Mononuclear cell (primary cell): ENCODE data around the gene GADD45A. TPM values are rescaled to one million over a fixed set of nuclear protein-coding genes. Genes with fewer than 3 reads are reported as not detected.

Source experiments
- H3K27me3 ChIP-seq: 2 replicates; pipeline ENCODE4 v1.6.0; 2011; ENCODE audit warnings: low read length, control low read depth; ENCODE audit not compliant: insufficient read depth
- H3K4me1 ChIP-seq: 2 replicates; pipeline ENCODE4 v1.5.1; 2011; ENCODE audit warnings: mild to moderate bottlenecking, low read length, control low read depth; ENCODE audit not compliant: insufficient read depth
- H3K4me3 ChIP-seq: 2 replicates; pipeline ENCODE4 v1.5.1; 2011; ENCODE audit warnings: mild to moderate bottlenecking, low read length, moderate library complexity
- H3K9me3 ChIP-seq: 2 replicates; pipeline ENCODE4 v1.5.1; 2011; ENCODE audit warnings: low read depth, mild to moderate bottlenecking, control low read depth, low read length
- total RNA-seq: library from RNA; depleted of rRNA; stranded (reverse); fragments of >200 nt; gene quantifications from one replicate; pipeline ENCODE4 v1.2.3, GENCODE V29; 2012

GADD45A gene, protein sequence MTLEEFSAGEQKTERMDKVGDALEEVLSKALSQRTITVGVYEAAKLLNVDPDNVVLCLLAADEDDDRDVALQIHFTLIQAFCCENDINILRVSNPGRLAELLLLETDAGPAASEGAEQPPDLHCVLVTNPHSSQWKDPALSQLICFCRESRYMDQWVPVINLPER
- total RNA-seq: 38.1 TPM

DNA sequence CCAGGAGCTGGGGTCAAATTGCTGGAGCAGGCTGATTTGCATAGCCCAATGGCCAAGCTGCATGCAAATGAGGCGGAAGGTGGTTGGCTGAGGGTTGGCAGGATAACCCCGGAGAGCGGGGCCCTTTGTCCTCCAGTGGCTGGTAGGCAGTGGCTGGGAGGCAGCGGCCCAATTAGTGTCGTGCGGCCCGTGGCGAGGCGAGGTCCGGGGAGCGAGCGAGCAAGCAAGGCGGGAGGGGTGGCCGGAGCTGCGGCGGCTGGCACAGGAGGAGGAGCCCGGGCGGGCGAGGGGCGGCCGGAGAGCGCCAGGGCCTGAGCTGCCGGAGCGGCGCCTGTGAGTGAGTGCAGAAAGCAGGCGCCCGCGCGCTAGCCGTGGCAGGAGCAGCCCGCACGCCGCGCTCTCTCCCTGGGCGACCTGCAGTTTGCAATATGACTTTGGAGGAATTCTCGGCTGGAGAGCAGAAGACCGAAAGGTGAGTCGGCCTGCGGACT, at the start of gene GADD45A:
TSS of gene GADD45A (plus strand) at position 135 of the 491 bp plus-strand sequence. CDS start at position 429, 294 bp downstream.
- H3K4me3 ChIP-seq: peak within 1 kb of the TSS; percentile 76
- H3K4me1 ChIP-seq: peaks cover 50% of the 10 kb centered on the region
- no peaks in the 10 kb centered on the region for H3K9me3 ChIP-seq
- H3K27me3 ChIP-seq: no peaks in the 10 kb centered on the region

DNA sequence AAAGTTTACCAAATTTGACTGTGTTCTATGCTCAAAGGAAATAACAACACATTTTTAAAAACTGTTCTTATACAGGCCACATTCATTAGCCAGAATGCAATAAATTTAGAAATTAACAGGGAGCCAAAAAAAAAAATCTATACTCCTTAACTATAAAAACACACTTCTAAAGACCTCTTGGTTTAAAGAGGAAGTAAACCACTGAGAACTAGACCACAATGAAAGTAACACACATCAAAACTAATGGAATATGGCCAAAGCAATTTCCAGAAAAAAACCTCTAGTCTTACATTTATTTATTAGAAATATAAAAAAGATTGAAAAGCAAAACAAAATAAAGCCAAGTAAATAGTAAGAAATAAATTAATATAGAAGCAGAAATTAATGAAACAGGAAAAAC, 48.9 kb upstream of the GADD45A start:
- Histone ChIP-seq H3K27me3 (no peaks in the 10 kb centered on the region), H3K9me3 (no peaks in the 10 kb centered on the region), H3K4me1 (peaks cover 20% of the 10 kb centered on the region), H3K4me3 (no peak overlapping the region)

GRCh38 chr1:67639361-67639760, 45.6 kb upstream of the GADD45A start:
- no peak overlapping the region for H3K4me3 ChIP-seq
- peaks cover 15% of the 10 kb centered on the region for H3K4me1 ChIP-seq
- no peaks in the 10 kb centered on the region for H3K27me3 ChIP-seq
- no peaks in the 10 kb centered on the region for H3K9me3 ChIP-seq

DNA sequence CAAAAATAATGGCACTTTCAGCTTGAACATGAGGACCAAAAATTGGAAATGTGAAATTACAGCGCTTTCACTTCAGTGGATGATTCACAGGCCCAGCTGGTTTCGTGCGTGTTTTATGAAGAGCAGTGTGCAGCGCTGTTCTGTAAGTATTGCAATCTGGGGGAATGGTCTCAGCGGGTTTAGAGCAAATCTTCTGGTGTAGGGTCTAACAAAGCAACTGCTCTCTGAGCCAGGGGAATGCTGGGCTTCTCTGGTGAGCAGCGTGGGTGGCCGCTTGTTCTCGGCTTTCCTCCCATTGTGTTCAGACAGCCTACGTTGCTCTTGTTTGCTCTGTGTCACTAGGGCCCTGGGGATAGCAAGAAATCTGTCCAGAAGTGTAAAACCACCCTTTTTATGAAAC, 42.4 kb upstream of the GADD45A start:
- Histone ChIP-seq H3K9me3 (no peaks in the 10 kb centered on the region), H3K27me3 (no peaks in the 10 kb centered on the region), H3K4me1 (no peaks in the 10 kb centered on the region), H3K4me3 (no peak overlapping the region)

- H3K9me3 ChIP-seq: no peaks in the 10 kb centered on the region
- H3K27me3 ChIP-seq: no peaks in the 10 kb centered on the region
- no peak overlapping the region for H3K4me3 ChIP-seq
- no peaks in the 10 kb centered on the region for H3K4me1 ChIP-seq
These were observed 40.4 kb upstream of the GADD45A start for GRCh38 chr1:67644566-67644965.

DNA sequence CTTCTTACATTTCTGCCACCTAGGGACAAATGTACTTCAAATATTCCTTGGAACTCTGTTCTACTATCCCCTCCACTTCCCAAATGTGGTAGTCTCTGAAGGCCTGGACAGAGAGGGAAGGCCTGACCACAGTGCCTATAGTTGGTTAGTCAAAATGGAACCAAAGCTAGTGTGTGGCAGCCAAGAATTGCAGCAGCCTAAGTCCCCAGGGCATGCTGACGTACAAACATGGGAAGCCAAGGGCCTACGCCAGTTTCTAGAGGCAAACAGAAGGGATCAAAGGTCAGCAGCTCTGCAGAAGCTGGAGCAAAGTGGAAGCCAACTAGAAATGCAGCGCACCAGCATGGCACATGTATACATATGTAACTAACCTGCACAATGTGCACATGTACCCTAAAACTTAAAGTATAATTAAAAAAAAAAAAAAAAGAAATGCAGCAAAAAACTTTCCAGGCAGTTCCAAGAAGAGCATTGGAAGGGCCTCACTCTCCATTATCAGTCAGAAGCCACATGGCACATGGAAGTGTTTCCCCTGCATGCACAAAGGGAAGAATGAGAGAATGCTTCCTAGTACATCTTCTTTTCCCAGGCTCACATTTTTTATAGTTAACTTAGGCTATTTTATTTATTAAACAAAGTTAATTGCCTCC, 39.4 kb upstream of the GADD45A start:
- Histone ChIP-seq H3K4me3 (no peak overlapping the region), H3K27me3 (no peaks in the 10 kb centered on the region), H3K4me1 (no peaks in the 10 kb centered on the region)

GRCh38 chr1:67646145-67647035, 38.6 kb upstream of the GADD45A start:
- Histone ChIP-seq H3K4me3 (no peak overlapping the region), H3K9me3 (no peaks in the 10 kb centered on the region), H3K27me3 (no peaks in the 10 kb centered on the region), H3K4me1 (no peaks in the 10 kb centered on the region)

More for the DNA sequence above, 39.4 kb upstream of the GADD45A start:
- no peaks in the 10 kb centered on the region for H3K9me3 ChIP-seq

DNA sequence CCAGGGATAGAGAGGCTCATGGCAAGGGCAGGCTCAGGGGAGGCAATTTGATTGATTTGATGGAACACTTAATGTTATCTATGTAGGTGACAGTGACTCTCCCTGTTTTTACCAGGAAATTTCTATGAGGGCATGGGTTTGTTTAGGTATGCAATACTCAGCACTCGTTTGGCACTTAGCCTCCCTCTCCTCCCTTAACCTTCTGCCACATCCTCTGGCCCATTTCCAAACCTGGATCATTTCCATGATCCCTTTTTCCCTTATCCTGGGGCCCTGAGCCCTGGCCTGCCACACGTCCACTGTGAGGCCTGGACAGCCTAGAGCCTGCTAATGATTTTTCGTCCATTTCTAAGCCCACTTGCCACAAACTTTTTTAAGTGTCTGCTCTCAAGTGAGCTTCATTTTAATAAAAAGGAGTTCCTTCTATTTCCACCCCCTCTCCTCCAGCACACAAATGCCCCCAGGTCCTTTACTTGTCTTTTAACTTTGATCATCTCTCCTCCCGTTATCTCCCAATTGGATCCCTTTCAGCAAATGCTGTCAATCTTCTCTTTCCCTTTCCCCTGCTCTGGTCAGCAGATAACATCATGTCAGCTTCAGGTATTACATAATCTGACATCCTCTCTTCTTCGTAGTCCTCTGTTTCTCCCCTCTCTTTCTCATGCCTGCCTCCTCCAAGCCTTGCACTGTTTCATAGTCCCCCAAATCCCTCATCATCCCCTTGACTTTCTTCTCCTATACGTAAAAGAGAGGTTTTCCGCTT, 37.8 kb upstream of the GADD45A start:
- H3K9me3 ChIP-seq: no peaks in the 10 kb centered on the region
- no peak overlapping the region for H3K4me3 ChIP-seq
- no peaks in the 10 kb centered on the region for H3K27me3 ChIP-seq
- no peaks in the 10 kb centered on the region for H3K4me1 ChIP-seq

DNA sequence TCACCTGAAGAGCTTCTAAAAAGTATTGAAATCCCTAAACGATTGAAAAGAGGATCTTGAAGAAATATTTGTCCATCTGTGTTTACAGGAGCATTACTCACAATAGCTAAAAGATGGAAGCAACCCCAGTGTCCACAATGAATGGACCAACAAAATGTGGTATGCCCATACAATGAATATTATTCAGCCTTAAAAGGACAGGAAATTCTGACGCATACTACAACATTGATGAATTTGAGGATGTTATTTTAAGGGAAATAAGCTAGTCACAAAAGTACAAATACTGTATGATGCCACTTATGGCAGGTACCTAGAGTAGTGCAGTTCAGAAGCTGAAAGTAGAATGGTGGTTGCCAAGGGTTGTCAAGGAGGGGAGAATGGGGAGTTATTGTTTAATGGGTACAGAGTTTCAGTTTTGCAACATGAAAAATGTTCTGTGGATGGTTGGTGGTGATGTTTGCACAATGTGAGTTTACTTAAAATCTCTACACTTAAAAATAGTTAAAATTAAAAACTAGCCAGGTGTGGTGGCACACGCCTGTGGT, 37.1 kb upstream of the GADD45A start:
- Histone ChIP-seq H3K27me3 (no peaks in the 10 kb centered on the region), H3K4me3 (no peak overlapping the region), H3K4me1 (no peaks in the 10 kb centered on the region), H3K9me3 (no peaks in the 10 kb centered on the region)

DNA sequence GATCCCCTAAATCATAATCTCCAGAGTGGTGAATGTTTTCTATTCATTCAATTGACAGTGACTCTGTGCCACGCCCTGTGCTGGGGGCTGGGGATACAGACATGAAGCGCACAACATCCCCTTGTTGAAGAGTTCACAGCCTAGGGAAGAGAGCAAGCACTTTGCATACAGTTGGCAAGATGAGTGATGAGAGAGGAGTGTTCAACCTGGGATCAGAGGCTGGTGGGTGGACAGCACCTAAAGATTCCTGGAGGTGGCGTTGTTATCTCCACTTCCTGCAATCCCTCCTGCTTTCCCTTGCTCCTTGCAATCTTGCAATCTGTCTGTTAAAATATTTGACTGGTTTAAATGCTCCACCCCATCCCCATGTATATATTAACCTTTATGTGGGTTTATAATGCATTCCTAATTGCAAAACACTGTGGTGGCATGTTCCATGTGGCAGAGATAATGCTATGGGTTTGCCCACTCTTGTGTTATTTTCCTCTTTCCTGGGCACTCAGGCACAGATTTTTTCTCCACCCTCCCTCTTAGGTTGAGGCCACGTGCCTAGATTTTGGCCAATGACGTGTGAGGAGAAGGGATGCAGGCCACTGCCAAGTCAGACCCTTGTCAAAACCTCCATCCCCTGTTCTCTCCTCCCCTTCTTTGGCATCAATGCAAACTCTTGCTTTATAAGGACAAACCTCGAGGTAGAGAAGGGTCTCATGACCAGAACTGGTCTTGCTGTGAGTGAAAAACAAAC, 36.2 kb upstream of the GADD45A start:
- no peaks in the 10 kb centered on the region for H3K27me3 ChIP-seq
- H3K4me3 ChIP-seq: no peak overlapping the region
- H3K9me3 ChIP-seq: no peaks in the 10 kb centered on the region
- no peaks in the 10 kb centered on the region for H3K4me1 ChIP-seq

GRCh38 chr1:67650061-67650460, 34.9 kb upstream of the GADD45A start:
- H3K4me1 ChIP-seq: no peaks in the 10 kb centered on the region
- no peaks in the 10 kb centered on the region for H3K9me3 ChIP-seq
- no peak overlapping the region for H3K4me3 ChIP-seq
- no peaks in the 10 kb centered on the region for H3K27me3 ChIP-seq

DNA sequence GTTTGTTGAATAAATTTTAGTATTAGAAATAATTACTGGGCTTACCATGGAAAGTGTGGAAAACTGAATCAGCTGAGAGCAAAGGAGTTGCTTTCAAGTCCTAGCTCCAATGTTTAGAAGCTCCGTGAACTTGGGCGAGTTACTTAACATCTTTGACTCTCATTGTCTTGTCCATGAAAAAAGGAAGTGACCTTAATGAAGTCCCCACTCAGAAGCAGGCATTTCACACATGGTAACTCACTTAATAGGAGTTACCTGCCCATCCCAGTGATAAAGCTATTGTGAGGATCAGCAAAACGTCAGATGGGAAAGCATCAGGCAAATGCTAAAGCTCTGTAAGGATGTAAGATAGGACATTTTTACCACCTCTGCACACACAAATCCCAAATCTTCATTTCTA, 34.0 kb upstream of the GADD45A start:
- H3K9me3 ChIP-seq: no peaks in the 10 kb centered on the region
- H3K4me3 ChIP-seq: no peak overlapping the region
- H3K27me3 ChIP-seq: no peaks in the 10 kb centered on the region
- no peaks in the 10 kb centered on the region for H3K4me1 ChIP-seq

- Histone ChIP-seq H3K9me3 (no peaks in the 10 kb centered on the region), H3K27me3 (no peaks in the 10 kb centered on the region), H3K4me1 (no peaks in the 10 kb centered on the region), H3K4me3 (no peak overlapping the region)
These were observed 32.2 kb upstream of the GADD45A start for GRCh38 chr1:67652800-67653199.

- H3K9me3 ChIP-seq: no peaks in the 10 kb centered on the region
- H3K4me1 ChIP-seq: no peaks in the 10 kb centered on the region
These were observed 31.7 kb upstream of the GADD45A start for GRCh38 chr1:67653304-67653703.

More at GRCh38 chr1:67653304-67653703, 31.7 kb upstream of the GADD45A start:
- H3K4me3 ChIP-seq: no peak overlapping the region
- no peaks in the 10 kb centered on the region for H3K27me3 ChIP-seq
